A172 (cell line): ENCODE results near the gene OCIAD1. TPM values are rescaled to one million over a fixed set of nuclear protein-coding genes. Genes with fewer than 3 reads are reported as not detected.

Experiments
- DNase-seq: peaks from one replicate; pipeline ENCODE4 v3.0.0-alpha.2; 2015; ENCODE audit warnings: low spot score
- total RNA-seq: library from RNA; depleted of rRNA; stranded (reverse); fragments of >200 nt; shearing (Covaris generic); gene quantifications from 2 replicates; pipeline ENCODE4 v1.2.3, GENCODE V29; 2014; rRNA removed

The OCIAD1 gene
- total RNA-seq, 1 experiment from 2014 or later: 183 TPM

GRCh38 chr4:48891028-48891619 lies 60.2 kb downstream of the OCIAD1 start:
- DNase-seq: no peak

- DNase-seq: no peak
Observed at GRCh38 chr4:48896845-48897244, 66.0 kb downstream of the OCIAD1 start.

GRCh38 chr4:48898733-48899431 lies 68.0 kb downstream of the OCIAD1 start:
- peak; percentile 36 for DNase-seq

GRCh38 chr4:48899432-48899749 lies 68.5 kb downstream of the OCIAD1 start:
- no peak for DNase-seq

- DNase-seq: peak; percentile 69
Observed at GRCh38 chr4:48899950-48900349, 69.1 kb downstream of the OCIAD1 start.

GRCh38 chr4:48901196-48901595 lies 70.3 kb downstream of the OCIAD1 start:
- no peak for DNase-seq

GRCh38 chr4:48902266-48902665 lies 71.4 kb downstream of the OCIAD1 start:
- DNase-seq: no peak

GRCh38 chr4:48904101-48904500 lies 73.2 kb downstream of the OCIAD1 start:
- DNase-seq: no peak

- no peak for DNase-seq
Observed at GRCh38 chr4:48904541-48905142, 73.8 kb downstream of the OCIAD1 start.

GRCh38 chr4:48905363-48906015 lies 74.6 kb downstream of the OCIAD1 start:
- DNase-seq: peak; percentile 69

- peak; percentile 76 for DNase-seq
Observed at GRCh38 chr4:48906206-48907173, 75.6 kb downstream of the OCIAD1 start, which contains the start of gene OCIAD2. Gene OCIAD2, minus strand, starts transcription at chr4:48906774. Its CDS starts 2,225 bp downstream, at chr4:48904549.

GRCh38 chr4:48907706-48908477 lies 77.0 kb downstream of the OCIAD1 start:
- DNase-seq: no peak

- no peak for DNase-seq
Observed at GRCh38 chr4:48908687-48909086, 77.8 kb downstream of the OCIAD1 start.

- DNase-seq: peak; percentile 98
Observed at GRCh38 chr4:48909697-48910096, 78.8 kb downstream of the OCIAD1 start.

GRCh38 chr4:48910511-48910910 lies 79.6 kb downstream of the OCIAD1 start:
- no peak for DNase-seq

Other genes with a start within 250 kb of the OCIAD1 start
- gene FRYL, start 50.8 kb upstream of the OCIAD1 start, total RNA-seq: 25.8 and 30.0 TPM in 2 replicates
- 128 and 158 TPM in 2 replicates for gene OCIAD2, start 75.7 kb downstream of the OCIAD1 start, total RNA-seq
- gene CWH43, start 155.2 kb downstream of the OCIAD1 start, total RNA-seq: not detected in 2 replicates